GM21619 (cell line): ENCODE results near the gene GUK1.

Experiments used
- ATAC-seq: cut with Tn5 transposase; IDR thresholded peaks from one replicate; pipeline ENCODE4 v1.9.1; 2021; ENCODE audit not compliant: unreplicated experiment

GUK1 gene

DNA sequence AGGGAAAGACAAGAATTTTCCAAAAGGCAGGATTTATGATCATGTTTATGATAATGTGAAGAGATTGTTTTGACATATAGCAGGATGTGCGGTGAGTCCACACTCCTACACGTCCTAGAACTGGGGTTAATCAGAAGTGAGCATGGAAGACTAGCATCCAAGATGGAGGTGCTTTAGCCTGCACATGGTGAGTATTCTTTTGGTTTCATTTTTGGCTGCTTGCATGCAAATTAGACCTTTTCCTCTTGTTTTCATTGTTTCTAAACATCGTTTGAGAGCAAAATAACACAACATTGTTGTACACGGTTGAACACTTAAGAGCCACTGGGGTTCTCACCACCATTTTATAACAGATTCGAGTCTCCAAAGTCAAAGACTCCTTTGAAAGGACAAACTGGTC, 14.9 kb upstream of the GUK1 start:
- ATAC-seq, result no peak

GRCh38 chr1:228131766-228132165, 8.3 kb upstream of the GUK1 start:
- no peak for ATAC-seq

GRCh38 chr1:228134591-228134990, 5.5 kb upstream of the GUK1 start:
- ATAC-seq, result no peak

DNA sequence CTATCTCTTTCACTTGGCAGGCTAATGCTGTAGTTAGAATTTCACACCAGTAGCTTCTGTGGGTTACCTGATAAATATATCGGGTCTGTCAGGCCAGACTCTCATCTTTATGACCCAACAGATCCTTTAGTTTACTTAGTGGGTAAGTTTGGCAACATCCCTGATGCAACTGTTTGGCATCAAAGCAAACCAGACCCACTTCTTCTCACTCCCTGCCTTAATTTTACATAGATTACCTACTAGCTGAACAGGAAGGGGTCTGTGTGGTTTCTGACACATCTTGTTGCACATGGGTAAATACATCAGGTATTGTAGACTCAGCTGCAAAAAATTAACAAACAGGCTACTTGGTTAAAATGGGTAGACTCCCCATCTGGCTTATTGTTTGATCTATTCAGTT, 3.2 kb upstream of the GUK1 start:
- ATAC-seq, result no peak

DNA sequence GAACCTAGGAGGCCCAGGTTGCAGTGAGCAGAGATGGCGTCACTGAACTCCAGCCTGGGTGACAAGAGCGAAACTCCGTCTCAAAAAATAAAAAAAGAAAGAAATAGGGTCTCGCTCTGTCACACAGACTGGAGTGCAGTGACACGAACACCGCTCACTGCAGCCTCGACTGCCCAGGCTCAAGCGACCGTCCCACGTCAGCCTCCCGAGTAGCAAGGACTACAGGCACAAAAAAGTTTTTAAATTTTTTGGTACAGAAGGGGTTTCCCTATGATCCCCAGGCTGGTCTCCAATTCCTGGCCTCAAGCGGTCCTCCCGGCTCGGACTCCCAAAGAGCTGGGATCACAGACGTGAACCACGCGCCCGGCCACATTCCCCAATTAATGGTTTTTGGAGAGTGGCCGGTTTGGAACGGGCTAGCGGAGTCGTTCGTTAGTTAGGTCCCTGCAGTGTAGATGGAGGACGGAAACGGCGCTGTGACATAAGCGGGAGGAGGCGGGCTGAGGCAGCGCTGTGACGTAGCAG, 611 bp upstream of the GUK1 start:
- ATAC-seq, result no peak

DNA sequence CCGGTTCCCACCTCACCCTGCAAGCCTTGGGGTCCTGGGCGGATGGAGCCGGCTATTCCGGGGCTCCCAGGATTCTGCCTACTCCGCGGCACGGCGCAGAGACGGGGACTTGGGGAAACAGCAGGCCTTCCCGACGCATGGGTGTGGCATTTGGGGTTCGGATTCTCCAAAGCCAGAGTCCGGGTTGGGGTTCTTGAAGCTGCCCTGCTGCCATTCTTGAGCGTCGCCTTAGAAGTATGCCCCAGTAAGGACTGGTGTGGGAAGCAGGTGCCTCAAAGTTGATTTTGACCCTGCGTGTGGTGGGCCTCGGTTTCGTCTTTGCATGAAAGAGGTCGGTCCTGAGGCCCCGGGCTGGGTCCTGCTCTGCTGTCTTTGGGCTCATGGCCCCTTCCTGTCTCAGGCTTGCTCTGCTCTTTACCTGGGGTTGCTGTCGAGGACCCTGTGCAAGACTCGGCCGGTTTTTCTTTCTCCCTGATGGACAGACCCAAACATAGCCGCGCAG, 696 bp downstream of the GUK1 start:
- ATAC-seq, result no peak

- no peak for ATAC-seq
Observed at GRCh38 chr1:228141226-228142044, 1.4 kb downstream of the GUK1 start.

DNA sequence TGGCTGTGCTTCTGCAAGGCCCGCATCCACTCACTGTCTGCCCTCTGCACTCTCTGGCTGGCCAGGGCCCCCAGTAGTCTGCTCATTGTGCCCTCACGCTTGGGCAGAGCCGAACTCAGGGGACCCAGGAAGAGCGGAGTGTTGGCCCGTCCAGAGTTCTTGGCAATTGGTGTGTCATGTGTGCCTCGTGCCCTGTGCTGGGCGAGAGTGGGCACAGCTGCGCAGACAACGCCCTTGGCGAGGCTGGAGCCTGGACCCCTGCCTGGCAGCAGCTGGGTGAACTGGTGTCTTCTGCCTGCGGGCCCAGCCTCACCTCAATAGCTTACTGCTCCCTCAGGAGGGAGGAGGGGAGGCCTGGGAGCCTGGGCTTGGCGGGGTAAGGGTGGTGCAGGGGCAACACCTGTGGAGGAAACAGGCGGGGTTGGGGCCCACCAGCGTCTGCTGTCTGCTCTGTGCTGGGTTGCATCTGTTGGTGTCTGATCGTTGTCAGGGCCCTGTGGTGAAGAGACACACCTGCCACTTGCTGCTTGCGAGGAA, 2.1 kb downstream of the GUK1 start:
- no peak for ATAC-seq

DNA sequence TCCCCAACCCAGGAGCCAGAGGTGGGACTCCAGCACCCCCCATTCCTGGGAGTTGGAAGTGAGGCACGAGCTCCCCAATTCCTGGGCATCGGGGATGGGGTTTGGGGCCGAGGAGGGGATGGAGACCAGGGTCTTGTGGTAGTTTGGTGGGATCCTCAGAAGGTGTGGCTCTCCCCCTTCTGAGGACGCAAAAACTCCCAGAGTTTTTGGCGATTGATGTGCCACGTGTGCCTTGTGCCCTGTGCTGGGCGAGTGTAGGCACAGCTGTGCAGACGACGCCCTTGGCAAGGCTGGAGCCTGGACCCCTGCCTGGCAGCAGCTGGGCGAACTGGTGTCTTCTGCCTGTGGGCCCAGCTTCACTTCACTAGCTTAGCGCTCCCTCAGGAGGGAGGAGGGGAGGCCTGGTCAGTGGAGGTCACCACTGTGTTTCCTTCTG, 2.6 kb downstream of the GUK1 start:
- no peak for ATAC-seq

GRCh38 chr1:228143480-228144192, 3.6 kb downstream of the GUK1 start:
- no peak for ATAC-seq

DNA sequence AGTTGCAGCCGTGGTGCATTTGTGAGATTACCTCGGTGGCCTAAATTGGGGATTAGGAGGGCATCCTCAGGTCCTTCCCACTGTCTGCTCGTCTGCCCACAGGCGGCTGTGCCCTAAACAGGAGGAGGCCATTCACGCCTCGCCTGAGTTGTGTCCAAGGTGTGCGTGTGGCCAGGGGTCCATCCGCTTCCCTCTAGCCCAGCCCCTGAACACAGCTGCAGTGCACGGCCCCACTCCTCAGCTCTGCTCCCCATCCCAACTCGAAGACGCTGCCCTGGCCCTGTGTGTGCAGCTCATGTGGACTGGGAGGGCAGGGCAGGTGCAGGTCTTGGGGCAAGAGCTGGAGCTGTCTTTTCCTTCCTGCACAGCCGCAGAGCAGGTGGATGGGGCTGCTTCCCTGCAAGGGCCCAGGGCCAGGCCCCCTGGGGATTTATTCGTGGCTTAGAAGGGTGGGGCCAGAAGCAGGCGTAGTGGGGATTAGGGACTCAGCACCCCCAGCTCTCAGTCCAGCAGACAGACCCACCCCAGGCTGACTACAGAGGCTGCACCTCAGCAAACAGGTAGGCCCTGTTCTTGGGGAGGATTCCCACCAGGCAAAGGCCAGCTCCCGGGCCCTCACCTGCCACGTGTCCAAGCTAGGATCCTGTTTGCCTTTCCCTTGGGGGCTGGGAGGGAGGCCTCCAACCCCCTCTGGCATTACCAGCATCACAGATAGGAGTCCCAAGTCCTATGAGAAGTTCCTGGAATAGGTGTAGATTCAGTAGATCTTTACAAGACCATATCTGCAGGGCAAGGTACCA, 4.3 kb downstream of the GUK1 start:
- ATAC-seq, result no peak

DNA sequence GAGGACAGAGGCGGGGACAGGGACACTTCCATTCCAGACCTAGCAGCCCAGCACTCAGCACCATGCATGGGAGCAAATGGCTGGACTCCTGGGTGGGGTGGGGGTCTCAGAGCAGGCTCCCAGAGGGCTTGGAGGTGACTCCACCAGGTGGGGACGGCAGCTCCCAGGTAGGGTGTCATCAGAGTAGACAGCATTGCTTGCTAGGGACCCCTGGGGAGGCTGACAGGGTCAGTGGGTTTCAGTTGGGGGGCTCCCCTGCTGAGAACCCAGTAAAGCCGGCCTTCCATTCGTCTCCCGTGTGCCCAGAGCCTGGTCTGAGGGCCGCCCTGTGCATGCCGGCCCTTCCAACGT, 4.9 kb downstream of the GUK1 start:
- ATAC-seq, result no peak

DNA sequence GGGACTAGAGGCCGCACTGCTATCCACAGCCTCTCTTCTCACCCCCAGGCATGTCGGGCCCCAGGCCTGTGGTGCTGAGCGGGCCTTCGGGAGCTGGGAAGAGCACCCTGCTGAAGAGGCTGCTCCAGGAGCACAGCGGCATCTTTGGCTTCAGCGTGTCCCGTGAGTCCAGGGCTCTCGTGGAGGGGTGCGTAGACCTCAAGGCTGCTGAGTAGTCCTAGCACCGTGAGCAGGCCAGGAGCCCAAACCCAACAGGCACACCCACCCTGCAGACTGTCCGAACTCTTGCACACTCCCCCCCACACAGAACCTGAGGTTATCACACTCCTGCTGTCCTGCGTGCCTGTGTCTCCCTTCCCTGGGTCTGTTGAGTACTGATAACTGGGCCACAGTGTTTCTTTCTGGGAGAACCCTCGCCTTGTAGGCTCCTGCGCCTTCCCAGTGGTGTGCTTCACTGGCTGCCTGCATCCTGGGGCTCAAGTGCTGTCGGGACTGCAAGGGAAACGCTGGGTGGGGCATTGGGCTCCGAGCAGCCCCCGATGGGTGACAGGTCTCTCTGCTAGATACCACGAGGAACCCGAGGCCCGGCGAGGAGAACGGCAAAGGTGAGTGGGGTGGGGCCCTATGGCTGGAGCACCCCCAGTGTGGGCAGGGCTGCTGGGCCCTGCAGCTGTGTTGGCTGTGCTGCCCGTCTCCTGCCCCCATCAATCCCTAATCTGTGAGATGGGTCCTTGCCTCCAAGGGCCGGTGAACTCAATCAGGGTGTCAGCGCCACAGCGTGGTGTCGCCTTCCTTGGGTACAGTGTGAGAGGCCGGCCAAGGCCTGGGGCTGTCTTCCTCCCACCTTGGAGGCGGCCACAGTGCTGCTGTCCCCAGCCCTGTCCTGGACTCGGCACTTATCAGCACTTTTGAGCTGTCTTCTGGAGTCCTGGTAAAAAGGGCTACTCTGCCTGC, 5.7 kb downstream of the GUK1 start:
- no peak for ATAC-seq

- no peak for ATAC-seq
Observed at GRCh38 chr1:228146417-228147150, 6.5 kb downstream of the GUK1 start.

DNA sequence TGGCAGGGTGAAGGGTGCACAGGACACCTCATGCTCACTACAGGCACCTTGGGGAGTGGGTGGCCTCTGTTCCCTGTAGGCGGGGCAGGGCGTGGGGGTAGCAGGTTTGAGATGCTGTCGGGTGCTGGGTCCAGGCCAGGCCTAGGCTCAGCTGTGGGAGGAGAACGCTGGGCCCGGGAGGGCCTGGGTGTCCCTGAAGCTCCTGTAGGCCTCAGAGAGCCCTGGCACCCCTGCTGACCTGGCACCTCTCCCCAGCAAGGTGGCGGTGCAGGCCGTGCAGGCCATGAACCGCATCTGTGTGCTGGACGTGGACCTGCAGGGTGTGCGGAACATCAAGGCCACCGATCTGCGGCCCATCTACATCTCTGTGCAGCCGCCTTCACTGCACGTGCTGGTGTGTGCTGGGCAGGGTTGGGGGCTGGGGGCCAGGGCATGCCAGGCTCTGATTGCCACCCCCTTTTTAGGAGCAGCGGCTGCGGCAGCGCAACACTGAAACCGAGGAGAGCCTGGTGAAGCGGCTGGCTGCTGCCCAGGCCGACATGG, 7.1 kb downstream of the GUK1 start:
- ATAC-seq, result no peak

- no peak for ATAC-seq
Observed at GRCh38 chr1:228147768-228148167, 7.7 kb downstream of the GUK1 start.

GRCh38 chr1:228148196-228148861, 8.2 kb downstream of the GUK1 start:
- no peak for ATAC-seq

DNA sequence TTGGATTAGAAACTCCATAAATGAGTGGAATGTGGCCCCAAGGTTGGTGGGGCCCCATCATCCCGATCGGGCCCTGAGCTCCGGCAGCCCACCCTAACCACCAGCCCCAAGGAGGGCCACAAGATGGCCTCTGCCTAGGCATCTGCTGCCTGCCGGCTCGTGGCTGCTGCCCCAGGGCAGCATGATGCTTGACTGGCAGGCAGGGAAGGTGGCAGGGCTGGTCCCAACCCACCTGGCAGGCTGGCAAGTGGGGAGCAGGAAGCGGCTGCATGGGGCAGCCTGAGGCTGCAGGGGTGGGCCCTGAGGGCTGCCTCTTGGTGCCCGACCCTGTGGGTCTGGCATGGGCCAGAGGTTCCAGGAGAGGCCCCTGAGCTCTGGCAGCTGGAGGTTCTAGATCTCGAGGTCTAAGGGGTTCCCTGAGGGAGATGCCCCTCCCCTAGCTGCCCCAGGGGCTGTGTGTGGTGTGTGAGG, 8.9 kb downstream of the GUK1 start:
- ATAC-seq, result no peak
